T-helper 1 cell treated with Interleukin-12 subunit alpha and Interleukin-12 subunit beta and Interleukin-4 antibody, amounts not matched to agents 30 ng/mL and 1 ng/mL, for 36 hours (primary cell): Measurements from ENCODE around the gene ITGBL1. TPM values are rescaled to one million over a fixed set of nuclear protein-coding genes. Genes with fewer than 3 reads are reported as not detected.

ENCODE experiments used
- intact Hi-C: fragments of 100-400 bp; cut with micrococcal nuclease; formaldehyde crosslinking; loops from one replicate; pipeline ENCODE4 v1.15.1; 2024
- total RNA-seq: library from RNA; stranded (reverse); gene quantifications from 2 replicates; pipeline ENCODE4 v1.2.3, GENCODE V29; 2022

Gene ITGBL1
- total RNA-seq, 1 donor from 2014 or later, result not detected

DNA sequence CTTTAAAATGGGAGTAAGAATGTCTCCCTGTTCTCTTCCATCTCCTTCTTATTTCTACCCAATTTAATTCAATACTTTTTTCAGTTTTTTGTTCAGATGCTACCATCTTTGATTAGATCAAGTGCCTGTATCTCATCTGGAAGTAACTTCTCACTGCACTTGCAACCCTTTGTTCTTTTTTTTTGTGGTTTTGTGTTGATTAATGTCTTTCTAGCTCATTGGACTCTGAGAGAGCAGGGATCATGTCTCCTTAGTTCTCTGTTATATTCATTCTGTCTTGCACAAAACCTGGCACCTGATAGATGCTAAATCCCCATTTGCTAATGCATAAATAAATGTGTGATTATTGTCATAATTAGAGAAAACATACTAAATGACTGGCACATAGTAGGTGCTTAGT, 834 bp upstream of the ITGBL1 start:
- intact Hi-C loops, result no loop called here

DNA sequence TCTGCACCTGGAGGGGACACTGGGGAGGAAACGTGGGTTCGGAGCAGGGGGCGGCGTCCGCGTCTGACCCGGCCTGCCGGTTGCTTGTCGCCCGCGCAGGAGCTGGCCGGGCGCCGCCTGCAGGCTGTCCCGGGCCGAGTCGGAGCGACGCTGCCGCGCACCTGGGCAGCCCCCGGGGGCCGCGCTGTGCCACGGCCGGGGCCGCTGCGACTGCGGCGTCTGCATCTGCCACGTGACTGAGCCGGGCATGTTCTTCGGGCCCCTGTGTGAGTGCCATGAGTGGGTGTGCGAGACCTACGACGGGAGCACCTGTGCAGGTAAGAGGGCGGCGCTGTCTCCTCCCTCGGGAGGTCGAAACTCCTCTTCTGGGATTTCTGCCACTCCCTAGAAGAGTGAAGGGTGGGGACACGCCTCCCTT, 1.3 kb downstream of the ITGBL1 start:
- intact Hi-C loops, result no loop called here

DNA sequence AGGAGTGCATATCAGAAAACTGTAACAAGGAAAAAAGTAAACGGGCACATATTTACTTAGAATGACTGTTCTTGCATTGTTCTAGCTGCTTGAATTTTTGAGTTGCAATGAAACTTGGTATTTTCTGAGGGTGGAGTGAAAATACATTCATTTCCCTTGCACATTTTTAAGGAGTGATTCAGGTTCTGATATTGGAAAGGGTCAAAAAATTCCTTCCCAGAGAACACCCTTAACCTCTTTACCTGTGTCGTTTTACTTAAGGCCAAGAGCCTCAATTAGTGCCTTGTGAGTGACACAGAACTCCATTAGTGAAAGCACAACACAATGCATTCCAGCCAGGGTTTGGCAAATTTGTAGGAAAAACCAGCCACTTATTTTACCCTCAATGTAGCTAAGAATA, 2.3 kb downstream of the ITGBL1 start:
- intact Hi-C loops, result no loop called here

GRCh38 chr13:101455863-101456262, 3.4 kb downstream of the ITGBL1 start:
- intact Hi-C loops, result no loop called here

GRCh38 chr13:101457176-101457575, 4.7 kb downstream of the ITGBL1 start:
- intact Hi-C loops, result no loop called here

DNA sequence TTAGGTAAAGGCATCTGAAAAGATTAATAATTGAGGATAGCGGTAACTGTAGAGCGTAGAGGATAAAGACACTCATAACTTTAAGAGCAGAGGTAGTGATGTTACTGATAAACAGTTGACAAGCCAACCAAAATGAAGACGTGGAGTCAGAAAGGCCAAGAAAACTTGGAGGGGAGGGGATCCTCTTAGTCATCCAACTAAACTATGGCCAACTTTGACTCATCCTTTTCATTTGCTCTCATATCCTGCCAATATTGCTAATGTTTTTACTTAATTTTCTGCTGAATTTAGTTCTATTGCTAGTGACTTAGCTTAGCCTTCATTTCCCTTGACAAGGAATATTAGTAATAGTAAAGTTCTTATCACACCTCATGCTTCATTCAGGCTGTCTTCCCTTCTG, 13.4 kb downstream of the ITGBL1 start:
- intact Hi-C loops, result no loop called here

- intact Hi-C loops, result no loop called here
These were observed 14.9 kb downstream of the ITGBL1 start for GRCh38 chr13:101467415-101467814.

- intact Hi-C loops, result no loop called here
These were observed 21.0 kb downstream of the ITGBL1 start for GRCh38 chr13:101473458-101473857.

- intact Hi-C loops, result no loop called here
These were observed 22.0 kb downstream of the ITGBL1 start for GRCh38 chr13:101474419-101474957.

- intact Hi-C loops, result no loop called here
These were observed 23.1 kb downstream of the ITGBL1 start for GRCh38 chr13:101475536-101475935.

- intact Hi-C loops, result no loop called here
These were observed 28.9 kb downstream of the ITGBL1 start for GRCh38 chr13:101481421-101481820.

DNA sequence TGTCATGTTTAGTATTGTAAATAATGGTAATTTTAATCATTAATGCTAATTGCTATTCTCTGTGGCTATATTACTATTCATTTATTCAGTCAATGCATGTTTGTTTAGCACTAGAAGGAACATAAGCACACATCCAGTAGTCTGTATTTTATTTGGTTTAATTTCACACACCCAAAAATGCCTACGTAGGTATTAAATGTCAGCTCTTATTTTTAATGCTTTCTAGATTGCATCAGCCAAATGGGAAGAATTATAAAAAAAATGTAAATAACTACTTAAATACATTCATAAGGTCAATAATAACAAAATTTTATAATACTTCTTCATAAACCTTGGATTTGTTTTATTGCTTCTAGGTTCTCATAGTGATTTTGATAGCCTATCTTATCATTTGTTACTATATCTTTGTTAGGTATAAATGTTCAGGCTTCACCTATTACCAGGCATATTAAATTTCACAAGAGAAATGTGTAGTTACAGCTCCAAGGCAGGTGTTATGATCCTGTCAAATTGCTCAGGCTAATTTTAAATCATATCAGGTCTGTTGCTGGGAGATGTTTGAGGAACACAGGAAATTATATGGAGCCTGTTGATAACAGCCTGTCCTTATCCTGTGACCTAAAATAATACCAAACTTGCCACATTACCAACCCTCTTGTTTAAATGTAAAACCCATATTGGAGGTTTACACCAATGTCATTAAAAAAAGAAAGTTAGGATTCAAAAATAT, 34.4 kb downstream of the ITGBL1 start:
- intact Hi-C loops, result no loop called here

GRCh38 chr13:101487438-101487830, 35.0 kb downstream of the ITGBL1 start:
- intact Hi-C loops, result no loop called here

GRCh38 chr13:101488734-101489133, 36.3 kb downstream of the ITGBL1 start:
- intact Hi-C loops, result no loop called here

GRCh38 chr13:101489643-101490405, 37.3 kb downstream of the ITGBL1 start:
- intact Hi-C loops, result no loop called here

GRCh38 chr13:101490406-101491015, 38.0 kb downstream of the ITGBL1 start:
- intact Hi-C loops, result no loop called here

DNA sequence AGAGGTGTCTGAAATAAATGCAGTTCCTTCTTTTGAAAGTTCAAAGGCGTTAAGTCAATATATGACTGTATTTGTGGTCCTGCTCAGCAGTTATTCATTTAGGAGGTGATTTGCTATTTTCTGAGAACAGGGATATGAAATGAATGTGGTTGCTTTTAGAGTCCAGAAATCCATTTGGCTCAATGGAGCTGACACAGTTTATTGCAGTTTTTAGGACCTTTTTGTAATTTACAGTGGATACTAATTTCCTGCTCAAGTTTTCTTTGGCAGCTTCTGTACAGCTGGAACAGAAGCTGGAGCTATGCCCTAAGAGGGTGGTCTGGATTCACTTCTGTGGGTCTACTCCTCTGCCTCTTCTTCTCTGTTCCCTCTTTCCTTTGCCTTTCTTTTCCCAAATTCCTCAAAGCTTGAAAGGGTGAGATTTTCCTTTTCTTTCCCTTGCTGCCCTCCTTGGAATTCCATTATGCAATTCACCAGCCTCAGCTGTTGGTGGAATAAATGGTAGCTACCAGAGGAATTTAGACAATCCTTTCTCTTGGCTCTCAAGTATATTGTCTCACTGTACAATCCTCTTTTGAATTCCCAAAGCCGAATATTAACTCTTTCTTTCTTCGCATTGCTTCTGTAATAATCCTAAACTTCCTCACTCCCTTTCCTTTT, 39.9 kb downstream of the ITGBL1 start:
- intact Hi-C loops, result no loop called here

- intact Hi-C loops, result no loop called here
These were observed 41.1 kb downstream of the ITGBL1 start for GRCh38 chr13:101493541-101493940.

DNA sequence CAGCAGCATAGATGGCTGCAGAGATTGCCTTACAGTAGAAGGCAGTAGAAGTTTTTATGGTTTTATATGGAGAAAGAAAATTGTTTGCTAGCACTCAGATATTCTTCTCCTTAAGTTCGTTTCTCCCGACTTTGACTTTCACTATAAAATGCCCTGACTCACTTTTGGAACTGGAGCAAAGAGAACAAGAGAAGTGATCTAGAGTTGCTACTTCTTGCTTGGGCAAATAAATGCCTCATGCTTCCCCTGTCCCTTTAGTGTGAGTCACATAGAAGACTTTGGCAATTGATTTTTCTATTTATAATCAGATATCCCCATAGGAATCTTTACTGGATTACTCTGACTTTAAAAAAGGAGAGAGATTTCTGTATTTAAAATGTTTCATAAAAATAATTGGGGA, 46.9 kb downstream of the ITGBL1 start:
- intact Hi-C loops, result no loop called here

GRCh38 chr13:101502618-101503017, 50.1 kb downstream of the ITGBL1 start:
- intact Hi-C loops, result no loop called here

DNA sequence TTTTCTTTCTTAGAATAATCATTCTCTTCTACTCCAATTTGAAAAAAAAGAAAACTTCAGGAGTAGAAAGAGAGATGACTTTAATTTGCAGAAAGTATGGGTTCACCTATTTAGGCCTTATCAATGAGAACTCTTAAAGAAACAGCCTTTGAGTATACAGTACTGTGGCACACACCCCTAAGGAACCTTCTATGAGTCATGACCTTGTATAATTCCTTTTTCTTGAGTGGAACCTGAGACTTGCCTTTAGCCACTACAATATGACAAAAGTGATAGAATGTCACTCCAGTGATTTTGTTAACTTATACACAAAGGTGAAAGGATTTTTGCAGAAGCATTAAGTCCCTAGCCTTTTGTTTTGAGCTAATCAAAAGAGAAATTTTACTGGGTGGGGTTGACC, 58.7 kb downstream of the ITGBL1 start:
- intact Hi-C loops, result loop anchor here (5.0 kb wide), 1 partner anchor 431 kb away; no protein-coding TSS in a partner anchor
